Measurements from ENCODE around the gene TSN. TPM values are rescaled to one million over a fixed set of nuclear protein-coding genes. Genes with fewer than 3 reads are reported as not detected.
"Not testable (repeated sequence)": the region's sequence is repeated elsewhere in the genome, so short reads cannot be mapped to it uniquely, and the experiment has no call there.

The TSN gene
- polyA plus RNA-seq, 1 donor from 2014 or later: 171 TPM

- no peak overlapping the region for H2AFZ ChIP-seq (ENCODE audit: low read depth, low read length)
- no peaks in the 10 kb centered on the region for H4K20me1 ChIP-seq (ENCODE audit: insufficient read depth)
These were observed 24.1 kb upstream of the TSN start for GRCh38 chr2:121731366-121731765.

DNA sequence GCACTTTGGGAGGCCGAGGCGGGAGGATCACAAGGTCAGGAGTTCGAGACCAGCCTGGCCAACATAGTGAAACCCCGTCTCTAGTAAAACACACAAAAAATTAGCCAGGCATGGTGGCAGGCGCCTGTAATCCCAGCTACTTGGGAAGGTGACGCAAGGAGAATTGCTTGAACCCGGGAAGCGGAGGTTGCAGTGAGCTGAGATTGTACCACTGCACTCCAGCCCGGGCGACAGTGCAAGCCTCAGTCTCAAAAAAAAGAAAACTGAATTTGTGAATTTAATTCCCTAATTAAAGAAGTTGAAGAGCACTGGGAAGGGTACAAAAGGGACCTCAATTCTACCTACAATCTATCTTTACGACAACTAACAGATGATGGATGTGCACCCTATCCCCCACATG lies 20.9 kb upstream of the TSN start:
- not testable (repeated sequence) for H3K9ac ChIP-seq (ENCODE audit: low read length); H3K9me3 ChIP-seq (ENCODE audit: low read length); H2AFZ ChIP-seq (ENCODE audit: low read depth, low read length); H3K4me2 ChIP-seq (ENCODE audit: low read length); H3F3A ChIP-seq (ENCODE audit: insufficient read depth, low read length, poor library complexity, severe bottlenecking); H3K9me2 ChIP-seq (ENCODE audit: insufficient read depth, low read length); H3K27me3 ChIP-seq (ENCODE audit: insufficient read depth, low read depth, low read length); H4K20me1 ChIP-seq (ENCODE audit: insufficient read depth); H3K36me3 ChIP-seq (ENCODE audit: insufficient read depth, low read length); H3K27ac ChIP-seq (ENCODE audit: low read length)
- H3K79me2 ChIP-seq (replicated peaks; ENCODE audit: insufficient read depth, low read length): peaks cover 18% of the 10 kb centered on the region
- H3K4me3 ChIP-seq (ENCODE audit: low read length): peak overlapping the region; percentile 97

More at GRCh38 chr2:121731366-121731765, 24.1 kb upstream of the TSN start:
- Histone ChIP-seq H3K79me2 (replicated peaks; ENCODE audit: insufficient read depth, low read length) (peaks cover 18% of the 10 kb centered on the region), H3K27ac (ENCODE audit: low read length) (no peak overlapping the region), H3K36me3 (ENCODE audit: insufficient read depth, low read length) (no peaks in the 10 kb centered on the region), H3K9ac (ENCODE audit: low read length) (no peak overlapping the region), H3K4me2 (ENCODE audit: low read length) (no peak overlapping the region), H3F3A (ENCODE audit: insufficient read depth, low read length, poor library complexity, severe bottlenecking) (no peaks in the 10 kb centered on the region), H3K4me3 (ENCODE audit: low read length) (no peak overlapping the region), H3K9me3 (ENCODE audit: low read length) (no peaks in the 10 kb centered on the region), H3K9me2 (ENCODE audit: insufficient read depth, low read length) (no peaks in the 10 kb centered on the region), H3K27me3 (ENCODE audit: insufficient read depth, low read depth, low read length) (no peaks in the 10 kb centered on the region)
- no peak for TF ChIP-seq RAD21 (conservative IDR thresholded peaks at IDR 0.05)
- no peak for TF ChIP-seq MXI1 (conservative IDR thresholded peaks at IDR 0.05; ENCODE audit: poor library complexity, severe bottlenecking)
- TF ChIP-seq TAF1 (IDR thresholded peaks at IDR 0.05; ENCODE audit: low read depth): no peak
- TF ChIP-seq REST (IDR thresholded peaks at IDR 0.05; ENCODE audit: borderline replicate concordance): no peak
- TF ChIP-seq, protein P1, sequence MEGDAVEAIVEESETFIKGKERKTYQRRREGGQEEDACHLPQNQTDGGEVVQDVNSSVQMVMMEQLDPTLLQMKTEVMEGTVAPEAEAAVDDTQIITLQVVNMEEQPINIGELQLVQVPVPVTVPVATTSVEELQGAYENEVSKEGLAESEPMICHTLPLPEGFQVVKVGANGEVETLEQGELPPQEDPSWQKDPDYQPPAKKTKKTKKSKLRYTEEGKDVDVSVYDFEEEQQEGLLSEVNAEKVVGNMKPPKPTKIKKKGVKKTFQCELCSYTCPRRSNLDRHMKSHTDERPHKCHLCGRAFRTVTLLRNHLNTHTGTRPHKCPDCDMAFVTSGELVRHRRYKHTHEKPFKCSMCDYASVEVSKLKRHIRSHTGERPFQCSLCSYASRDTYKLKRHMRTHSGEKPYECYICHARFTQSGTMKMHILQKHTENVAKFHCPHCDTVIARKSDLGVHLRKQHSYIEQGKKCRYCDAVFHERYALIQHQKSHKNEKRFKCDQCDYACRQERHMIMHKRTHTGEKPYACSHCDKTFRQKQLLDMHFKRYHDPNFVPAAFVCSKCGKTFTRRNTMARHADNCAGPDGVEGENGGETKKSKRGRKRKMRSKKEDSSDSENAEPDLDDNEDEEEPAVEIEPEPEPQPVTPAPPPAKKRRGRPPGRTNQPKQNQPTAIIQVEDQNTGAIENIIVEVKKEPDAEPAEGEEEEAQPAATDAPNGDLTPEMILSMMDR (IDR thresholded peaks at IDR 0.05; ENCODE audit: poor library complexity, severe bottlenecking): no peak
- no peak for TF ChIP-seq POLR2AphosphoS5 (IDR thresholded peaks at IDR 0.05)
- no peak for TF ChIP-seq EP300 (conservative IDR thresholded peaks at IDR 0.05; ENCODE audit: poor library complexity, severe bottlenecking)
- TF ChIP-seq SMC3 (conservative IDR thresholded peaks at IDR 0.05; ENCODE audit: poor library complexity): no peak
- no peak for TF ChIP-seq EZH2 (IDR thresholded peaks at IDR 0.05; ENCODE audit: borderline replicate concordance, insufficient read depth, low read length, poor library complexity, severe bottlenecking)

- Histone ChIP-seq H3K9ac (ENCODE audit: low read length) (peak overlapping the region; percentile 71), H3K27ac (ENCODE audit: low read length) (peak overlapping the region; percentile 59), H3K9me3 (ENCODE audit: low read length) (no peaks in the 10 kb centered on the region), H3K4me3 (ENCODE audit: low read length) (peak overlapping the region; percentile 97), H4K20me1 (ENCODE audit: insufficient read depth) (no peaks in the 10 kb centered on the region), H3K27me3 (ENCODE audit: insufficient read depth, low read depth, low read length) (no peaks in the 10 kb centered on the region), H3K36me3 (ENCODE audit: insufficient read depth, low read length) (no peaks in the 10 kb centered on the region), H3K9me2 (ENCODE audit: insufficient read depth, low read length) (no peaks in the 10 kb centered on the region), H3F3A (ENCODE audit: insufficient read depth, low read length, poor library complexity, severe bottlenecking) (no peaks in the 10 kb centered on the region), H2AFZ (ENCODE audit: low read depth, low read length) (no peak overlapping the region), H3K4me2 (ENCODE audit: low read length) (peak overlapping the region; percentile 99), H3K79me2 (replicated peaks; ENCODE audit: insufficient read depth, low read length) (peaks cover 18% of the 10 kb centered on the region)
- TF ChIP-seq, protein P1 (IDR thresholded peaks at IDR 0.05; ENCODE audit: poor library complexity, severe bottlenecking): peak; percentile 42
- no peak for TF ChIP-seq RAD21 (conservative IDR thresholded peaks at IDR 0.05)
- TF ChIP-seq EZH2 (IDR thresholded peaks at IDR 0.05; ENCODE audit: borderline replicate concordance, insufficient read depth, low read length, poor library complexity, severe bottlenecking): no peak
These were observed 19.9 kb upstream of the TSN start for GRCh38 chr2:121735518-121736074.
